DMS153 (cell line): ENCODE data around the gene NNT.
"Not testable (repeated sequence)": the region's sequence is repeated elsewhere in the genome, so short reads cannot be mapped to it uniquely, and the experiment has no call there.

Source experiments
- DNase-seq: peaks from one replicate; lab custom pipeline; 2025; lab: John Stamatoyannopoulos, UW

NNT gene

DNA sequence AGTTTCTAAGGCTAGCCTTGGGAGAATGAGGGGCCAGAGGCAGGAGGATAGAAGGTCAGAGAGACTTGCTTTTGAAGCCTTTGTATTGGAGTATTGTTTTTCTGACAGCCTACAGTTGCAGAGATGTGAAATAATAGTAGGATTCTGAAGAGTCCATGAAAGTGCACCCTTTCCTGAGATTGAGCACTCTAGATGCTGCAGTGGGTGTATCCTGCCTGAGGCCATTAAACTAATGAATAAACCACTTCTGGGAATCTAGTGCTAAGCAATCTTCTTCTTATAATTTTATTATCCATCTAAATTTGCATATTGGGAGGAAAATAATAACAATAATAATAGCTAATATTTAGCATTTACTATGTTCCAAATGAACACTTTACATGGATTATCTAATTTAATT, 19.3 kb upstream of the NNT start:
- DNase-seq: no peak

- no peak for DNase-seq
These were observed 18.7 kb upstream of the NNT start for GRCh38 chr5:43584166-43584699.

- DNase-seq: no peak
These were observed 14.1 kb upstream of the NNT start for GRCh38 chr5:43588842-43589241.

DNA sequence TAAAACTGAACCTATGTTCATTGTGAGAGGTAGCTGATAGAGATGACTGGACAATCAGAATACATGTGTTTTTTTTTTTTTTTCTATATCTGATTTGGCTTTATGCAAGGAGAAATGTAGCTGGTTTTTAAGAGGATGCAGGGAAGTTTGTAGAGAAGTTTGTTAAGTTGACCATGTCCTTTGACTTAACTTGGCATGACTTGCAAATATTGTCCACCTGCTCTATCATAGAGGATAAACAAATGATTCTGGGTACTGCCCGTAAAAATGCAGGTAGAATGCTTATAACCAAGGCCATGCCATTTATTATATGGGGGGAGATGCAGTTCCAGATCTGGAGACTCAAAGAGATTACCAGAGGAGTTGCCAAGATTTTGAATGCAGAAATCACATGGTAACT, 13.7 kb upstream of the NNT start:
- no peak for DNase-seq

DNA sequence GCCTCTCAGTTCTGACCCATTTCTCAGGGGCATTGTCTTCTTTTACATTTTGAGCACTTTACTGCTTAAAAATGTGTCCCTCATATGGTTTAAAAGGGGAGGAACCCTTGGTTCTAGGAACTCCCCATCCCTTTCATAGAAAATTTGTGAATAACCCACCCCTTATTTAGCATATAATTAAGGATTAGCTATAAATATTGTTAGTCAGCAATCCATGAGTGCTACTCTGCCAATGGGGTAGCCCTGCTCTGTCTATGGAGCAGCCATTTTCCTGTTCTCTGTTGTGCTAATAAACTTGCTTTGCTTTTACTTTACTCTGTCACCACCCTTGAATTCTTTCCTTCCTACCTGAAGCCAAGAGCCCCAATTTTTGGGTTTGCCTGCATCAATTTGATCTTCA, 12.3 kb upstream of the NNT start:
- DNase-seq: no peak

GRCh38 chr5:43592363-43592762, 10.6 kb upstream of the NNT start:
- DNase-seq: no peak

GRCh38 chr5:43598927-43599326, 4.1 kb upstream of the NNT start:
- DNase-seq: not testable (repeated sequence)

DNA sequence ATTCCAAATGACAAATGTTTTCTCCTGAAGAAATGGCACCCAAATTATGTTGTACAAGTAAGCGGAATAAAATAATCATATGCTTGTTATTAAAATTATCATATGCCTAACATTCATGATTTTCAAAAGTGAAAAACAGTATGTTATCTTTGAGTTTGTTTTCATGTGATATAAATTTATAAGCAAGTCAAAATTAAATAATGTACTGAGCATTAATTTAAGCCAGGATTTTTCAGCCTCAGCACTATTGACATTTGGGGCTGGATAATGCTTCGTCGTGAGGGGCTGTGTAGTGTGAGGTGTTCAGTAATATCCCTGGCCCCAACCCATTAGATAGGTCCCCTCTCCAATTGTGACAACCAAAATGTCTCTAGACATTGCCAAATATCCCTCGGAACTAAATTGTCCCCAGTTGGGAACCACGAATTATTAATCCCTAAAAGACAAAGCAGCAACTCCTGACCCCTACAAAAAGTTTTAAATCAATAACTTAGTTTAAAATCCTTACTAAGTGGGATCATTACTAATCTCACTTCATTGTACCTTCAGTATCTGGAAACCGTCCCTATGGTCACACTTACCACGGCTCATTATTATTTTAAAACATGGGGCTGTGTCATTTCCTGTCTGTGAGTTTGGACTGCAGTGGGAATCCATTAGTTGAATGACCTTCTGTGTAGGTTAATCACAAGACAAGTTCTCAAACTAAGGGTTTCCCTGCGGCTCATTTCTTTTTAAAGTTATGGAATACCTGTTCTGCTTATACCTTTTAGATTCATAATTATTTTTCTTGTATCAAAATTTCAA, 1.3 kb upstream of the NNT start:
- DNase-seq: peak; percentile 20

- DNase-seq: peak; percentile 93
These were observed 601 bp downstream of the NNT start for GRCh38 chr5:43603344-43604217.

DNA sequence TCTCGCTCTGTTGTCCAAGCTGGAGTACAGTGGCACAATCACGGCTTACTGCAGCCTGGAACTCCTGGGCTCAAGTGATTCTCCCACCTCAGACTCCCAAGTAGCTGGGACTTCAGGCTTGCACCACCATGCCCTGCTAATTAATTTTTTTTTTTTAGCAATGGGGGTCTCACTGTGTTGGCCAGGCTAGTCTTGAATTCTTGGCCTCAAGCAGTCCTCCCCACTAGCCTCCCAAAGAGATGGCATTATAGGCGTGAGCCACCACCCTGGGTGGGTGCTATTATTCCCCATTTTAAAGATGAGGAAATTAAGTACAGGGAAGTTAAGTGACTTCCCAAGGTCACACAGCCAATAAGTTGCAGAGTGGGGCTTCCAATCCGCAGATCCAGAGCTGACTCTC, 1.7 kb downstream of the NNT start:
- DNase-seq: no peak

DNA sequence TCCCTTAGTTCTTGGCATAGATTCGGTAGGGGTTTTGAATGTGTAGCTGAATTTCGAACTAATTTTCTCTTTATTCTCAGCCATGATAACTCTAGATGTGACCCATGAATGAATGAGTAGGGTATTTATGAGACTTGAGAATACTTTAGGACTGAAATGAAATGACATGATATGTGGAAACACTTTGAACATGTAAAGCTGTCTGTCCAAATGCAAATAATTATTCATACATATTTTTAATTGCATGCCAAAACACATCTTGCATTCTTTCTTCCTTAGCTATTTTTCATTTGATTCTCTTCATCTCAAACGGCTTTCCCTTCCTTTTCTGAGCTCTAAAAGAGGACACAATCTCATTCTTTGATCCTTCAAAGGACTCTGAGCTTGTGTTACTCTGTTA, 3.4 kb downstream of the NNT start:
- DNase-seq: no peak

DNA sequence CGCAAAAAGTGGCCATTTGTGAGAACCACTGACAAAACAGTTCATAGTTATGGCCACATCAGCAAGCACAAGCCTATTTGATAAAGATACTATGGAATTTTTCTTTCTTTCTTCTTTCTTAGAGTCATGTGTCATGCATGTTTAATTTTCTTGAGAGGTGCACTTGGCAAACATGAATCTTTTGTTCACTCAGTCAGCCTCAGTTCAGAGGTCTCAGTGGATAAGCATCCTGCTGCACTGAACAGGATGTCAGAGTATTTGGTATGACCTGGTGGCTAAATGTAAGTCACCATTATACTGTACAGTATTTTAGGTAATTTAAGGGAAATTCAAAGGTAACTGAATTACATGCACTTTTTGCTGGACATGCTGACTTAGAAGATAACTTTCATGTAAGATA, 5.4 kb downstream of the NNT start:
- DNase-seq: no peak

GRCh38 chr5:43609752-43610151, 6.8 kb downstream of the NNT start:
- DNase-seq: no peak

- no peak for DNase-seq
These were observed 10.4 kb downstream of the NNT start for GRCh38 chr5:43613370-43613769.

- DNase-seq: no peak
These were observed 12.6 kb downstream of the NNT start for GRCh38 chr5:43615445-43616184.

DNA sequence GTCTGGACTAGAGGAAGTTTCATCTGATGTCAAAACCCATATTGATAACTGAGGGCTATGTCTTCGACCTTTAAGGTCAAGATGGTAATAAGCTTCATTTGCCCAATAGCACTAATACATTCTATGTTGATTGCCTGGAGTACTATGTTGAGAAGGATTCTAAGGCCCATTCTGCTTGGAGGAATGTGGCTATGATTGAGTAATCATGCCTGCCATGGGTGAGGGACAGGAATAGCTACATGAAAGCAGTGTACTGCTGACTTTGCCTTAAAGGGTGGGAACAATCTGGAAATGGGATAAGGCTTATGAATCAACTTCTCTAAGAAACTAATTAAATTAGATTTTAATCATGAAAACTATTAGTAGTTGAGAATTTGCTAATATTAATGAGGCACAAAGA, 13.6 kb downstream of the NNT start:
- DNase-seq: no peak

DNA sequence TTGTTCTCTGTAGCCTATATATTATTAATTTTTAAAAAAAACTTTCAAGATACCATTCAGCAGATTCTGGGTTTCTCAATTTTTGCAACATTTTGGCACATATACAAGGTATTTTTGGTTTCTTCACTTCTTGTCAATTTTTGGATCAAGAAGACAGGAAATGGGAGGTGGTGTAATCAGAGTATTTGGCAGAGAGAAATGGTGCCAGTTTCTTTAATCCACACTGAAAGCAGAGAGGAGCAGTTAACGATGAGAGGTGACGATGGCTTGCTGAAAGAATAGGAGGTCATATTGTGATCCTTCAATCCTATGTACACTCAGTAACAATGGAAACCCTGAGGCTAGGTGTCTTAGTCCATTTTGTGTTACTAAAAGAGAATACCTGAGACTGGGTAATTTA, 16.4 kb downstream of the NNT start:
- DNase-seq: no peak

- no peak for DNase-seq
These were observed 16.9 kb downstream of the NNT start for GRCh38 chr5:43619911-43620310.

DNA sequence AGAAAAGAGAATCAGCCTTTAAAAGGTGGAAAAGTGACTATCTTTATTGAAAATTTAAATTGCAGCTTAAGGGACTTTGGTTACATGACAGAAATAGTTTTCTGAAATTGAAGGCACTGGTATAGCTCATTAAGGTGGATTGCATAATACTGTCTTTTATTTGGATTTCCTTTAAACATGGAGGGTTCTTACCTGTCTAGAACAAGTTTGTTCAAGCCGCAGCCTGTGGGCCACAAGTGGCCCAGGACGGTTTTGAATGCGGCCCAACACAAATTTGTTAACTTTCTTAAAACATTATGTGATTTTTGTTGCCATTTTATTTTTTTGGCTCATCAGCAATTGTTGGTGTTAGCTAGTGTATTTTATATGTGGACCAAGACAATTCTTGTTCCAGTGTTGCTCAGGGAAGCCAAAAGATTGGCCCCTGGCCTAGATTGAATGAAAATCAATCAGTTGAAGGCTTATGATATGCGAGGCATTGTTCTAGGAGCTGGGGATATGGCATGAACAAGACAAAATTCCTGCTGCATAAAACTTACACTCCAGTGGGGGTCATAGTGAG, 18.0 kb downstream of the NNT start:
- DNase-seq: no peak

DNA sequence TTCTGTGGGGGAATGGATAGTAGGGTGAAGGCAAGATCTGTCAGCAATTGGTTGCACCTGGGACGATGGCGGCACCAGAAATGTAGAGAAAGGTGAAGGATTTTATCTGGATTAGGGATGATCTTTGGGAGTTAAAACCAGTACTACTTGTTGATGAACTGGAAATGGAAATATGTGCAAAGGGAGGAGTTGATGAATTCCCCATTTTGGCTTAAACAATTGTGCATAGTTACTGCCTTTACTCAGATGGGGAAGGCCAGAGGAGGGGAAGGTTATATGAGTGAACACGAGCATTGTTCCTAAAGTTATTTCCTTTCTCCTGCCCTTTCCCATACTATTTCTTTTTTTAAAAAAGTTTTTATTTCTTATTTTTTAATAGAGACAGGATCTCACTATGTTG, 19.1 kb downstream of the NNT start:
- no peak for DNase-seq

- no peak for DNase-seq
These were observed 20.2 kb downstream of the NNT start for GRCh38 chr5:43623048-43623680.

DNA sequence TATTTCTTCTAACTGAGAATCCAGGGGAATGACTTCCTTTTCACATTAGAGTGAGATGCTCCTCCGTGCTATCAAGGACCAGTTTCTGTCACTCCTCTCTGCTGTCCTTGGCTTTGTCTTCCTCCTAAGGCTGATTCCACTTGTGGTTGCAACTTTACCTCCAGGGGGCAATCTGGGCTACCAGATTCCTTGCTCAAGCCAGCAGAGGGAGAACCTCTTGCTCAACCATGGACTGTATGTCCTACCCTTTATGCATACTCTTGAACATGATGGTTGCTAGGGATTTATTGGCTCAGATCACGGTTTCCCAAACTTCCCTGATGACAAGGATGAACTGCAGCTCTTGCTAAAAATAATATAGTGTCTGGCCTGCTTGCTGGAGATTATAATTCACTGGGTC, 24.0 kb downstream of the NNT start:
- no peak for DNase-seq
